GM23338 (cell line): ENCODE measurements around the gene TTC9C.

ENCODE experiments used
- CTCF ChIP-seq, 2 experiments: fragments of 200-600 bp in 1 of 2; sonication (generic) in 1 of 2; conservative IDR thresholded peaks; 2 replicates each; pipeline versions ENCODE4 v1.5.1 to v1.6.1; 2016 to 2017; ENCODE audit warnings: antibody characterized with exemption in 2 of 2, low read depth in 2 of 2, mild to moderate bottlenecking in 2 of 2, moderate library complexity in 1 of 2
- REST ChIP-seq: IDR thresholded peaks from one replicate; pipeline ENCODE4 v1.6.1; 2018; ENCODE audit warnings: antibody characterized with exemption; ENCODE audit not compliant: unreplicated experiment

- TF ChIP-seq REST (peak; percentile 12), CTCF (conservative IDR thresholded peaks at IDR 0.05; ENCODE audit: low read depth in 2 of 2) (peak; percentile 26 to 64; a peak in 3 of 4 replicates)
Observed at GRCh38 chr11:62787005-62787759, 58.9 kb downstream of the TTC9C start, which contains the start of gene TMEM179B.
